Measurements from ENCODE around the gene TNFSF12.

DNA sequence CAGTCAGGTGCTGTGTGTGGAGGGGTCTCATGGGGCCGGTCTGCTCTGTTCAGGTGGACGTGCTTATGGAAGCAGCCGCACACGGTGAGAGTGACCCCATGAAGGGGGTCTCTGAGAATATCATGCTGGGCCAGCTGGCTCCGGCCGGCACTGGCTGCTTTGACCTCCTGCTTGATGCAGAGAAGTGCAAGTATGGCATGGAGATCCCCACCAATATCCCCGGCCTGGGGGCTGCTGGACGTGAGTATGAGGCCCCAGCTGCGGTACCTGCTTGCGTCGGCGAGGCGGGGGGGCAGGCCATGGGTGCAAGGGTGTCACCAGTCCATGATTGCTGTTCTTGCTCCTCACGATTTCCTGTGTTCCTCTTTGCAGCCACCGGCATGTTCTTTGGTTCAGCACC, 36.8 kb upstream of the TNFSF12 start:
- TF ChIP-seq EZH2phosphoT487 (IDR thresholded peaks at IDR 0.05; ENCODE audit: insufficient read depth, low read depth) (no peak), EZH2 (IDR thresholded peaks at IDR 0.05; ENCODE audit: insufficient read depth, poor library complexity, severe bottlenecking) (no peak)

All from GM23248 (cell line).